GM18858 (cell line): ENCODE measurements around the gene MGRN1.
A peak's percentile ranks its signal among the peaks of the same experiment; 100 is the strongest.

Source experiments
- ATAC-seq: cut with Tn5 transposase; IDR thresholded peaks from one replicate; pipeline ENCODE4 v1.9.1; 2021; ENCODE audit not compliant: unreplicated experiment

The MGRN1 gene

GRCh38 chr16:4603624-4604170, 20.9 kb upstream of the MGRN1 start:
- no peak for ATAC-seq

- no peak for ATAC-seq
Observed at GRCh38 chr16:4604401-4604800, 20.2 kb upstream of the MGRN1 start.

- ATAC-seq, result no peak
Observed at GRCh38 chr16:4606354-4606753, 18.3 kb upstream of the MGRN1 start.

GRCh38 chr16:4607841-4608703, 16.6 kb upstream of the MGRN1 start:
- no peak for ATAC-seq

- ATAC-seq, result no peak
Observed at GRCh38 chr16:4608704-4608980, 16.0 kb upstream of the MGRN1 start.

GRCh38 chr16:4609200-4610010, 15.2 kb upstream of the MGRN1 start:
- ATAC-seq, result no peak

- ATAC-seq, result no peak
Observed at GRCh38 chr16:4610011-4611005, 14.3 kb upstream of the MGRN1 start.

- no peak for ATAC-seq
Observed at GRCh38 chr16:4611337-4612021, 13.1 kb upstream of the MGRN1 start.

GRCh38 chr16:4612474-4612931, 12.1 kb upstream of the MGRN1 start:
- ATAC-seq, result no peak

- no peak for ATAC-seq
Observed at GRCh38 chr16:4612977-4613635, 11.5 kb upstream of the MGRN1 start.

GRCh38 chr16:4613636-4614570, 10.7 kb upstream of the MGRN1 start:
- no peak for ATAC-seq

- ATAC-seq, result peak; percentile 66
Observed at GRCh38 chr16:4614571-4615383, 9.8 kb upstream of the MGRN1 start, which contains the start of gene UBALD1. TSS of gene UBALD1 (minus strand) at chr16:4614888. CDS start at chr16:4614797, 91 bp downstream.

GRCh38 chr16:4615384-4616046, 9.1 kb upstream of the MGRN1 start:
- ATAC-seq, result no peak

GRCh38 chr16:4616047-4616811, 8.4 kb upstream of the MGRN1 start:
- peak; percentile 52 for ATAC-seq

- ATAC-seq, result no peak
Observed at GRCh38 chr16:4617880-4618279, 6.7 kb upstream of the MGRN1 start.
